GM19025 (cell line): ENCODE measurements around the gene DMTF1.
A peak's percentile ranks its signal among the peaks of the same experiment; 100 is the strongest.
"Not testable (repeated sequence)": the region's sequence is repeated elsewhere in the genome, so short reads cannot be mapped to it uniquely, and the experiment has no call there.

Experiments
- ATAC-seq: cut with Tn5 transposase; IDR thresholded peaks from one replicate; pipeline ENCODE4 v1.9.1; 2021; ENCODE audit warnings: mild to moderate bottlenecking, low read depth, moderate library complexity; ENCODE audit not compliant: unreplicated experiment

The DMTF1 gene

DNA sequence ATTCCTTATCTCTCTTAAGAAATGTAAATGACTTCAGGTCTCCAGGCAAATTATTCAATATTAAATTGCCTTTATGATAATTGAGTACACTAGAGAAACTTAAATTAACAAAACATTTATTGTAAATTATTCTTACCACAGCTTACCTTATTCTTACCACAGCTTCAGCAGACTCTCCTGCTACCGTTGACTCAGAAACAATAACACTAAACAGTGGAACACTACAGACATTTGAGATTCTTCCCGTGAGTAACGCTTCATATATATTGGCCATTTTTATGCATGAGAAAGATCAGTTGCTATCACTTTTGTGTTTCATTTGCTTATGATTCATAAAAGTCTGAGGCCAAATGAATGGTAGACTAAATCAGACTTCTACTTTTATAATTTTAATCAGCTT, 38.5 kb downstream of the DMTF1 start:
- no peak for ATAC-seq

DNA sequence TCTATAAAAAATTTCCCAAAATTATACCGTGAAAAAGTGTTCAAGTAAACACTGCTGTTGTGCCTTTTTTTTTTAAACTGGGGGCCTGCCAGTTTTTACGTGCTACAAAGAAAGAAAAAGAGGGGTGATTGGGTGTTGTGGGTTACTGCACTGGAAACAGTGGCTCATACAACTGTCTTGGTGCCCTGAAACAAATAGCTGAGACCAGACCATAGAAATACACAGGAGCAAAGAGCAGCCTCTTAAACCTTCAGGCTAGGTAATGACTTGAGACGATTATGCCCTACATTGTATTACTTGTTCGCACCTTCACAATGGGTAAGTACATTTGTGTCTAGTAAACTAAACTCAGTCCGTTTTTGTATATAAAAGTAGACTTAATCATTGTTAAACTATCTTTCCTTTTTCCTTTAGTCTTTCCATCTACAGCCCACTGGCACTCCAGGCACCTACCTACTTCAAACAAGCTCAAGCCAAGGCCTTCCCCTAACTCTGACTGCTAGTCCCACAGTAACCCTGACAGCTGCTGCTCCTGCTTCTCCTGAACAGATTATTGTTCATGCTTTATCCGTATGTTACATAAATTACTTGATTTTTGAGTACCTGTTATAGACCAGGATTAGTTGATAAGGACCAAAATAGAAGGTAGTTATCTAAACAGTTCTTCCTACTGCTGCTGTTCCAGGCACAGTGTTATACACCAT, 40.7 kb downstream of the DMTF1 start:
- no peak for ATAC-seq

DNA sequence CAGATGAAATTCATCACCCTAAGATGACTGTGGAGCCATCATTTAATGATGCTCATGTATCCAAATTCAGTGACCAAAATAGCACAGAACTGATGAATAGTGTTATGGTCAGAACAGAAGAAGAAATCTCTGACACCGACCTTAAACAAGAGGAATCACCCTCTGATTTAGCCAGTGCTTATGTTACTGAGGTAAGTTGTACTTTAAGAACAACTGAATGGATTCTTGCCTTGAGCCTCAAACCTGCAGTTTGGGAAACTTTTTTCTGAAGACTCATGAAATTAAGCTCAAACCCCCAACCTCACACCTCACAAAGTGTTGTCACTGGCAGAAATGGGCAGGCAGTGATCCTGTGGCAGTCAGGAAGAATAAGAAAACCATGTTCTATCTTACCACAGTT, 41.7 kb downstream of the DMTF1 start:
- no peak for ATAC-seq

DNA sequence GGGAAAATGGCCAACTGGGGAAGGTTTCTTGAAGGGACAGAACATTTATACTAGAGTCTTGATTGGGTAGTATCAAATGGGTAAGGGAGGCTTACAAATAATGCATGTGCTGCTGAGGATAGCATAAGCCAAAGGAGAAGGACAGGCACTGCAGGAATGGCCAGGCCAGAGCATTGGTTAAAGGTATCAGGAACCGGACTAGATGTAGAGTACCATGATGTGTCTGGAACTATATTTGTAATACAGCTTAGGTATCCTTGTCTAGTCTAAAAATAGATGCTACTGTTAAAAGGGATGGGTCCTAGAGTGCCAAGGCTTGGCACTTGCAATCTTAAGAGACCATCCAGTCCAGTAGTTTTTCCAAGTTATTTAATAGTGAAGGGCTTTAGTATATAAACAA, 47.0 kb downstream of the DMTF1 start:
- ATAC-seq = no peak

DNA sequence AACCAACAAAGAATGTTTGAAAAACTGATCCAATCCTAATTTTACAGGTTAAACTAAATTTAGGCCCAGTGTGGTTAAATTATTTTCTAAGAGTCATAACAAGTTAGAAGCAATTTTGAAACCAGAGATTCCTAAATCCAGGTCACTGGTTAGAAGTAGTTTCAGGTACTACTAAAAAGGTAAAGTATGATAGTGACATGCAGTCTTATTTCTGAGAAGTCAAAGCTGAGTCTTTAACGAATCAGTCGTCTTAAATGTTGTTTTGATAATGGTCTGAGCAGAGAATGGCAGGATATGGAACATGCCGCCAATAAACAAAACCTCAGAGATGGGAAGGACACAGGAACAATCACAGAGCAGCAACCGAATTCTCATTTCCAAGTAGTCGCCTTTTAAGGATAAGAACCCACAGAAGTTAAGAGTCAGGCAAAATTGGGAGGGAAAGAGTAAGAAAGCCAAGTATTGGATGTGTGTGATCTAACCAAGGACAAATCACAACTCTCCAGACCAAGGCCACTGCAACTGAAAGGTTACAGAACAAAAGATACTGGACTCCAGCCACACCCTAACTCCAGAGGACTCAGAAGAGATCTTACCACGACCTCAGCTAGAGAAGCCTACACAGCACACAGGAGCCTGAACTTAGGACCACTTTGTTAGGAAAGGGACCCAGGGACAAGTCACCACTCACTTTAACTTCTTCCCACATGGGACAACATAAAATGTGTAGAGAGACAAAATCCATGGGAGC, 47.6 kb downstream of the DMTF1 start:
- no peak for ATAC-seq

DNA sequence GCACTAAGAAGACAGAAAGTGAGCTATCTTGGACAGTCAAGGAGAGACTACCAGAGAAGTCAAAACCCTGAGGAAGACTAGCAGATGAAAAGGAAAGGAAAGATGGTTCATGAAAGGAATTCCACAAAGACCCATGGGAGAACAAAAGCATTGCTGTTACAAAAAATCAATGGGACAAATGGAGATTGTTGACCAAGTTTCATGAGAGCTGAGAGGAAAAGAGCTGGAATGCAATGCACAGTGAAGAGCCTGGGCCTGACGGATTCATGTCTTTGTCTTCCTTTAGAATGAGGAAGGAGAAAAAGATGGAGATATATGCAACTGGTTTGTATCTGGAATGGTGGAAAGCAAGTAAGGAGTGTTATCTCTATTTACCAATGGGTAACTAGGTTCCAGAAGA, 50.0 kb downstream of the DMTF1 start:
- ATAC-seq = no peak

DNA sequence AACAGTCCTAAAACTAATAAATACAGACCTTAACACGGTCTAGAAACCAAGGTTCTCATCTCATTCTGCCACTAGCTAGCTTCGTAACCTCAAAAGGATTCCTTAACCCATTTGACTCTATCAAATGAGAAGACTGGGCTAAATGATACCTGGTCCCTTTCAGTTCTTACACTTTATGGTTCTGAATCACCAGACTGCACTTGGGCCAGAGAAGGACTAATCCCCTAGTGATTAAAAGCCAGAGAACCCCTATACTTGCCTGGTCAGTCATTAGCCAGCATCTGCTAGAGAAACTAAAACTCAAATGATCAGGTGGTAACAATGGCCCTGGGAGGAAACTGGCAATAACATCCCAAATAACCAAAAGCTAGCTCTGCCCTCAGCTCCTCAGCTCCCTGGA, 50.5 kb downstream of the DMTF1 start:
- peak; percentile 45 for ATAC-seq

DNA sequence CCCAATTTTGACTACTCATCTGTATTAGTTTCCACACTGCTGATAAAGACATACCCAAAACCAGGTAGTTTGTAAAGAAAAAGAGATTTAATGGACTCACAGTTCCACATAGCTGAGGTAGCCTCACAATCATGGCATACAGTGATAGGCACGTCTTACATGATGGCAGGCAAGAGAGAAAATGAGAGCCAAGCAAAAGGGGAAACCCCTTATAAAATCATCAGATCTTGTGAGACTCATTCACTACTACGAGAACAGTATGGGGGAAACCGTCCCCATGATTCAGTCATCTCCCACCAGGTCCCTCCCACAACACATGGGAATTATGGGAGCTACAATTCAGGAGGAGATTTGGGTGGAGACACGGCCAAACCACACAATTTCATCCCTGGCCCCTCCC, 51.7 kb downstream of the DMTF1 start:
- ATAC-seq = not testable (repeated sequence)

DNA sequence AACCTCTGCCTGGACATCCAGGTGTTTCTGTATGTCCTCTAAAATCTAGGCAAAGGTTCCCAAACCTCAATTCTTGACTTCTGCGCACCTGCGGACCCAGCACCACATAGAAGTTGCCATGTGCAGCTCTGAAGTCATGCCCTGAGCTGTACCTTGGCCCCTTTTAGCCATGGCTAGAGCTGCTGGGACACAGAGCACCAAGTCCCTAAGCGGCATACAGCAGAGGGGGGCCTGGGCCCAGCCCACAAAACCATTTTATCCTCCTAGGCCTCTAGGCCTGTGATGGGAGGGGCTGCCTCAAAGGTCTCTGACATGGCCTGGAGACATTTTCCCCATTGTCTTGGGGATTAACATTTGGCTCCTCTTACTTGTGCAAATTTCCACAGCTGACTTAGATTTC, 52.7 kb downstream of the DMTF1 start:
- ATAC-seq = no peak

DNA sequence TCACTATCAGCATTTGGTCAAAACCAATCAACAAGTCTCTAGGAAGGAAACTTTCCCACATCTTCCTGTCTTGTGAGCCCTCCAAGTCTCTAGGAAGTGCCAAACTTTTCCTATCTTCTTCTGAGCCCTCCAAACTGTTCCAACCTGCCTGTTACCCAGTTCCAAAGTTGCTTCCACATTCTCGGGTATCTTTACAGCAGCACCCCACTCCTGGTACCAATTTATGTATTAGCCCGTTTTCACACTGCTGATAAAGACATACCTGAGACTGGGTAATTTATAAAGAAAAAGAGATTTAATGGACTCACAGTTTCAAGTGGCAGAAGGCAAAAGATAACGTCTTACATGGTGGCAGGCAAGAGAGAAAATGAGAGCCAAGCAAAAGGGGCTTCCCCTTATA, 53.4 kb downstream of the DMTF1 start:
- not testable (repeated sequence) for ATAC-seq

DNA sequence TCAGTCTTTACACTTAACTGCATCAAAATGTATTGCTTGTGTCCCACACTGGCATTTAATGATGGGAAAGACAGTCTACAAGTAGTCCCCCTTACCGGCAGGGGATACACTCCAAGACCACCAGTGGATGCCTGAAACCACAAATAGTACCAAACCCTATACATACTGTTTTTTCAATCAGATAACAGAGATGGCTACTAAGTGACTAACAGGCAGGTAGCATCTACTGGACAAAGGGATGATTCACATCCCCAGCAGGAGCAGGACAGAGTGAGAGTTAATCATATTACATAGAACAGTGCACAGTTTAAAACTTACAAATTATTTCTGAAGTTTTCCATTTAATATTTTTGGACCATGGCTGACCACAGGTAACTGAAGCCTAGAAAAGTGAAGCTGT, 54.1 kb downstream of the DMTF1 start:
- ATAC-seq = no peak

DNA sequence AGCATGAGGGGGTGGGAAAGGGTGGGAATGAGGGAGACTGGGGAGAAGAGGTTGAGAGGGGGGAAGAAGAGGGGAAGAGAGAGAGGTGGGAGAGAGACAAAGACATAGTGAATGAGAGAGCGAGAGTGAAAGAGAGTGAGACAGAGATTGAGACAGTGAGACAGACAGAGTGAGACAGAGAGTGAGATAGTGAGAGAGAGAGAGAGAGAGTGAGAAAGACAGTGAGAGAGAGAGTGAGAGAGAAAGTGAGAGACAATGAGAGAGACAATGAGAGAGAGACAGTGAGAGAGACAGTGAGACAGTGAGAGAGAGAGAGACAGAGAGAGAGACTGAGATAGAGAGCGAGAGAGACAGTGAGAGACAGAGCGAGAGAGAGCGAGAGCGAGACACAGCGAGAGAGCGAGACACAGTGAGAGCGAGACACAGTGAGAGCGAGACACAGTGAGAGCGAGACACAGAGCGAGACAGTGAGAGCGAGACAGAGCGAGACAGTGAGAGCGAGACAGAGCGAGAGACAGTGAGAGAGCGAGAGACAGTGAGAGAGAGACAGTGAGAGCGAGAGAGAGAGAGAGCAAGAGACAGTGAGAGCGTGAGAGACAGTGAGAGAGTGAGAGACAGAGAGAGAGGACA, 57.2 kb downstream of the DMTF1 start:
- ATAC-seq = no peak

DNA sequence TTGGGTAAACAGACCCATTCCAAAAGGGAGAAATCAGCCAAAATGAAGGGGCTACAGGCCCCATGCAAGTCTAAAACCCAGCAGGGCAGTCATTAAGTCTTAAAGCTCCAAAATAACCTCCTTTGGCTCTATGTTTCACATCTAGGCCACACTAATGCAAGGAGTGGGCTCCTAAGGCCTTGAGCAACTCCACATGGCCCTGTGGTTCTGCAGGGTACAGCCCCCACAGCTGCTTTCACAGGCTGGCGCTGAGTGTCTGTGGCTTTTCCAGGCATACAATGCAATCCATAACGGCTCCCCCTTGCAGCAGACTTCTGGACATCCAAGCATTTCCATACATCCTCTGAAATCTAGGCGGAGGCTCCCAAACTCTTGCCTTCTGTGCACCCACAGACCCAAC, 58.3 kb downstream of the DMTF1 start:
- ATAC-seq = no peak

DNA sequence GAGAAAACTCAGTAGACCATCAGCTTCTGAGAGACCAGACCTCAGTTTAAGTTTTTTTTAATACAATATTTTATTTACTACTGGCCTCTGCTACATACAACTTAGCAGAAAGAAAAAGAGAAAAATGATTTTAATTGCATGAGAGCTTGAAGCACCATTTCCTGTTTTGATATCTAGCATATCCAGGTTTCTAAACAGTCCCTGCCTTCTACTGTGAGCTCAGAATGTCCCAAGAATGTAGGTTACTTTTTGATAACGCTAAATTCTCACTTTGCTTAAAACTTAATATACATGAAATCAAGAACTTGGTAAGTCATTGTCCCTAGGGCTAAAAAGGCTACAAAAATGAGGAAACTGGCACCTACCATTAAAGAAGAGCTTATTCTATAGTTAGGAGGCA, 60.2 kb downstream of the DMTF1 start:
- ATAC-seq = no peak

DNA sequence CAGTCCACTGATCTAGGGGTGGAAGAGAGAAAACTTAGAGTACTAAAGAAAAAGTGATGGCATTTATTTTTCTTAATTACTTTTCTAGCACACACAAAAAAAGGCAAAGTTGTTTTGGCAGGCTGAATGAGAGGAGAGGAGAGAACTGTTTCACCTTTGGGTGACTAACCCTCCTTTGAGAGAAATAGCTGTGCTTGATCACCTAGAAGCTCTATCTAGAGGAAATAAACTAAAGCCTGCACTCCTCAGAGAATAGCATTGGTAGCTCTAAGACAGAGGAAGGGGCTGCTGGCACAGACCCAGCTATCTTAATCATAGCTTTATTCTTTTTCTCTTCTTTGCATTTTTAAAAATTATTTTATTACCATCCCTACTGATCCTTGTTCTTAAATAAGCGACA, 61.0 kb downstream of the DMTF1 start:
- no peak for ATAC-seq

DNA sequence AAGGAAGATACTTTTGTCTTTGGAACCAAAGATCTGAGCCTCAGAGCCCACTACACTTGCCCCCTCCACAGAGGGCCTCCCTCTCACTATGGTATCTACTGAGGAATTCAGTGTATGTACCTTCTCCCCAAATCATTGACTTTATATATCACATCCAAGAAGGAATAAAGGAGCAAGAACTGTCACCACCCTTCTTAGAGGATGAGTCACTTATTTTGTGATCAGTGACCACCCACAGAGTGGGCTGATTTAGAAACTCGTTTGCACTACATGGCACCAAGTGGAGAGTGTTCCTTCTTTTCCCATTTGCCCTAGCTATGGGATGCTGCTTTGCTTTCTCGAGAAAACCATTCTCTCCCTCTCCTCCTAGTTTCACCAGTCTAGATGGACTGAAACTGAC, 61.6 kb downstream of the DMTF1 start:
- no peak for ATAC-seq

DNA sequence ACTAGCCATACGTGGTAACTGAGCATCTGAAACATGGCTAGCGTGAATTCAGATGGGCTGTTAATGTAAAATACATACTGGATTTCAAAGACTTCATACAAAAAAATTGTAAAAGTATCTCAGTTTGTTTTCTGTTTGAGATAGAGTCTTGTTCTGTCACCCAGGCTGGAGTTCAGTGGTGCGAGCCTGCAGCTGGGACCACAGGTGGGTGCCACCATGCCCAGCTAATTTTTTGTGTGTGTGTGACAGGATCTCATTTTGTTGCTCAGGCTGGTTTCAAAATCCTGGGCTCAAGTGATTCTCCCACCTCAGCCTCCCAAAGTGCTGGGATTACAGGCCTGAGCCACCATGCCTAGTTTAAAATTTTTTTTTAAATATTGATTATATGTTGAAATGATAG, 62.8 kb downstream of the DMTF1 start:
- no peak for ATAC-seq

DNA sequence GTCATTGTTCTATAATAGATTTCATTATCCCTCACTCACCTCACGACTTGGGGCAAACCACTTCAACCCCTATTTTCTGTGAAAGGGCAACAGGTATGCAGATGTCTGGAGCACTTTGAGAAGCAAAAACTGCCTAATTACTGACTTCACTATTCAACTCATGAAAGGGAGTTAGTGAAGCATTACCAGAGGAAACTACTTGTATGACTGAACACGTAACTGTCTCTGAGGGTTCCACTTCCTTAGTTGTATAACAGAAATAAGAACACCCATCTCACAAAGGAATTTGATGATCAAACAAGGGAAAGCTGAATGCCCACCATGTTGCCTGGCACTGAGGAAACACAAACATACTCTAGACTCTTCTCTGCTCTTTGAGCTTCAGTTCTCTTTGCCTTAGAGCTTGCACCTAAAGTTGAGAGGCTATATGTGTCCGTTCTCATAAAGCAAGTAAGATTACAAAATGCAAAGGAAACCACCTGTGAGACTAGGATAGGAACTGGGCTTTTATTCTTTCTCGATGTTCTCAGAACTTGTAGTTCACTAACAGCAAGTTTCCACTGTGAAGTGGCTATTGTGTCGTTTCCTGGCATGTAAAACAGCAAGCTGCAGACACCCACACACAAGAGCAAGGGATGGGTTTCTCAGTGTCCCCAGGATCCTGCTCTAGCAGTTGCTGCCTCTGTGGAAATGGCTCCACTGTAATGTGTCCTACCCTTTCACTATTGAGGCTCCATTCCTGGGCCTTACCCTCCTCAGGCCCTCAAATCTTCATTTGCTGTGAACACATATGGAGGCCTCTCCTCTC, 64.7 kb downstream of the DMTF1 start:
- ATAC-seq = peak; percentile 41

DNA sequence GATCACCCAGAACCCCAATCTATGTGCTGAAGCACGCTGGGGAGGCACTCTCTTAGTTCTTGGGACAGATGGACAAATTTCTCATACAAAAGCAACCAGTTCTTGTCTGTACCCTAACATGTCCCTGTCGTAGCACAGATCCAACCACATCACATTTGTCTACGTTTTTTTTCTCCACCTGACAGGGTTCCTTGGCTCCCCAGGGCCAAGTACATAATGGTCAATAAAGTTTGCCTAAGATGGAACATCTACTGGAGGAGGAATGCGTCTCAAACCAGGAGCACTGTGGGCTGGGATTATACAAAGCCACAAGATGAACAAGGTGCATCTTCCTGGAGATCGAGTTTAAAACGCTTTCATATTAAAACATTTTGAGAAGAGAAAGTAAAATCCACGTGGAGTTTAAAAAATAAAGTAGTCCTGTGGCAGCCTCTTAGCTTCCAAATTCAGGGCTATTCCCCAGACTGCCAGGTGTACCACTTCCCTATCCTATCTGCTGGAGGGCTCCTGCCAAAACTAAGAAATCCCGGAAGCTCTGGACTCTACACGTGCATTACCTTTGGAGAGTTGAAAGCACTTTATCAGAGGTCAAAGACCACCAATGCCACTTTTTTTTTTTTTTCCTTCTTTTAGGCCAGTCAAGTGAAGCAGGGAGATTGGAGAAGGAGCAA, 65.9 kb downstream of the DMTF1 start:
- no peak for ATAC-seq

DNA sequence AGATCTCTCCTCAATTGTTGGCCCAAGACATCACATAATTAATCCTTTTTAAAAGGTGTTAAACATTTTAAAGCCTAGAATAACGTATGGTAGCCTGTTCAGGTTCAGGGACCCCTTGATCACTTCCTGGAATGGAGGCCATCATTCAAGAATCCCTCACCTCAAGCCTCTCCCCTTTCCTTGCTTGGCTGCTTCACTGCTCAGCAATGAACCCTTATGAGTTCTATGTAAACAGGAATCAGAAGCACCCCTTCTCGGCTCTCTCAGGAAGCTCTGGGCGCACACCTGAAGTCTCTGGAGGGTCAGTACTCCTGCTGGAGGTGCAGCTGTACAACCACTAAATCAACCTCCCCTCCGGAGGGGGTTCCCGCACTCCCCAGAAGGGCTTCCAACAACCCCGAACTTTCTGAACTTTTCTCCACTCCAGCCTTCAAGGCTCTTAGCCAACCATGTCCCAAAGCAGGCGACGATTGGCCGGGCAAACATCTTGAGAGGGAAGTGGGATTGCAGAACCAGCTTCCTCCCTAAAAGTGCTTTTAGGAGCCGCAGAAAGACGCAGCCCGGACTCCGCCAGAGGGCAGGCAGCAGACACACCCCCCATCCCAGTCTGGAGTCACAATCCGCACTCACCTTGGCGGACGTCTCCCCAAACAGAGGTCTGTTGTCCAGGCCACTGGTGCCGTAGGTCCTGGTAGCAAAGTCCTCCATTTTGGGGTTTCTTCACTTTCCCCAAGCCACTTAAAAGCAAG, 66.7 kb downstream of the DMTF1 start:
- ATAC-seq = peak; percentile 0
